IMR-90 (cell line): ENCODE data around the gene CLRN1. TPM values are rescaled to one million over a fixed set of nuclear protein-coding genes. Genes with fewer than 3 reads are reported as not detected.

Experiments
- ATAC-seq: fragments of 200-7000 bp; cut with Tn5 transposase; 2 replicates; pipeline ENCODE4 v1.9.1; 2020; ENCODE audit warnings: low read depth, mild to moderate bottlenecking, moderate library complexity
- BruUV-seq: library from RNA; stranded (reverse); fragments of 400-500 nt; replicated peaks from 2 replicates; lab custom pipeline; 2021; lab: Mats Ljungman, UMichigan
- CTCF ChIA-PET: fragments of 300-600 bp; formaldehyde crosslinking; extraction: SDS; loops from one replicate; lab custom pipeline; 2021; ENCODE audit warnings: antibody characterized with exemption; lab: Yijun Ruan, JAX
- POLR2A ChIA-PET: fragments of 300-600 bp; sonication (Branson Sonifier 250); formaldehyde crosslinking; loops from one replicate; lab custom pipeline; 2022; ENCODE audit warnings: antibody characterized with exemption; ENCODE audit not compliant: unreplicated experiment; lab: Charles Lee
- DNase-seq: peaks from one replicate; pipeline ENCODE4 v3.0.0; 2013
- H2AFZ ChIP-seq: replicated peaks from 2 replicates; pipeline ENCODE3; 2013; ENCODE audit warnings: low read length, mild to moderate bottlenecking; ENCODE audit not compliant: poor library complexity
- H2AK5ac ChIP-seq: 2 replicates; pipeline ENCODE4 v1.6.1; 2013; ENCODE audit warnings: low read depth, low read length, inconsistent platforms
- H2AK9ac ChIP-seq: replicated peaks from 2 replicates; pipeline ENCODE3; 2013; ENCODE audit warnings: mild to moderate bottlenecking, low read depth, low read length, moderate library complexity; ENCODE audit not compliant: poor library complexity
- H2BK120ac ChIP-seq: 2 replicates; pipeline ENCODE4 v1.6.1; 2013; ENCODE audit warnings: low read depth, low read length, inconsistent platforms
- H2BK15ac ChIP-seq: 3 replicates; pipeline ENCODE4 v1.6.1; 2013; ENCODE audit warnings: low read depth, low read length, inconsistent platforms
- H2BK20ac ChIP-seq: 2 replicates; pipeline ENCODE4 v1.6.1; 2013; ENCODE audit warnings: low read depth, mild to moderate bottlenecking, inconsistent platforms, low read length, moderate library complexity
- H2BK5ac ChIP-seq: 2 replicates; pipeline ENCODE4 v1.6.1; 2013; ENCODE audit warnings: mild to moderate bottlenecking, low read depth, low read length, inconsistent platforms; ENCODE audit not compliant: poor library complexity, severe bottlenecking
- H3K14ac ChIP-seq: replicated peaks from 2 replicates; pipeline ENCODE4 v1.6.1; 2013; ENCODE audit warnings: low read depth, low read length, inconsistent platforms
- H3K18ac ChIP-seq: 2 replicates; pipeline ENCODE4 v1.6.1; 2013; ENCODE audit warnings: low read depth, low read length, control low read depth
- H3K23ac ChIP-seq: 2 replicates; pipeline ENCODE4 v1.6.1; 2013; ENCODE audit warnings: low read depth, low read length, inconsistent platforms
- H3K27ac ChIP-seq: 2 replicates; pipeline ENCODE4 v1.5.1; 2013; ENCODE audit warnings: mild to moderate bottlenecking, control low read depth, low read length; ENCODE audit not compliant: insufficient read depth
- H3K27me3 ChIP-seq: 2 replicates; pipeline ENCODE4 v1.6.1; 2013; ENCODE audit warnings: low read length; ENCODE audit not compliant: control insufficient read depth, insufficient read depth
- H3K36me3 ChIP-seq: 2 replicates; pipeline ENCODE4 v1.6.1; 2013; ENCODE audit warnings: low read length, mixed read lengths; ENCODE audit not compliant: control insufficient read depth, insufficient read depth
- H3K4ac ChIP-seq: 2 replicates; pipeline ENCODE4 v1.6.1; 2013; ENCODE audit warnings: low read depth, low read length, inconsistent platforms
- H3K4me1 ChIP-seq: 2 replicates; pipeline ENCODE4 v1.6.1; 2013; ENCODE audit warnings: low read length, mixed read lengths; ENCODE audit not compliant: control insufficient read depth, insufficient read depth
- H3K4me2 ChIP-seq: 2 replicates; pipeline ENCODE4 v1.6.1; 2013; ENCODE audit warnings: low read depth, mild to moderate bottlenecking, control low read depth, low read length, moderate library complexity
- H3K4me3 ChIP-seq: 2 replicates; pipeline ENCODE4 v1.5.1; 2013; ENCODE audit warnings: low read depth, mild to moderate bottlenecking, control low read depth, low read length, moderate library complexity; ENCODE audit not compliant: insufficient read depth
- H3K56ac ChIP-seq: 2 replicates; pipeline ENCODE4 v1.6.1; 2013; ENCODE audit warnings: low read length, inconsistent platforms; ENCODE audit not compliant: insufficient read depth; ENCODE audit errors: extremely low read depth
- H3K79me1 ChIP-seq, 2 experiments: 2 replicates each; pipeline ENCODE4 v1.6.1; 2013; ENCODE audit warnings: low read length in 2 of 2, inconsistent platforms in 1 of 2, low read depth in 1 of 2
- H3K9ac ChIP-seq: 2 replicates; pipeline ENCODE4 v1.6.1; 2013; ENCODE audit warnings: low read depth, low read length, control low read depth
- H3K9me1 ChIP-seq: 2 replicates; pipeline ENCODE4 v1.6.1; 2013; ENCODE audit warnings: low read length, inconsistent platforms; ENCODE audit not compliant: insufficient read depth
- H3K9me3 ChIP-seq: 2 replicates; pipeline ENCODE4 v1.6.1; 2013; ENCODE audit warnings: low read length; ENCODE audit not compliant: control insufficient read depth, insufficient read depth
- H4K20me1 ChIP-seq: 2 replicates; pipeline ENCODE4 v1.6.1; 2013; ENCODE audit warnings: low read length, inconsistent platforms; ENCODE audit not compliant: insufficient read depth
- H4K5ac ChIP-seq: 2 replicates; pipeline ENCODE4 v1.6.1; 2013; ENCODE audit warnings: mild to moderate bottlenecking, low read depth, low read length, control low read depth
- H4K8ac ChIP-seq, 2 experiments: 2 replicates each; pipeline ENCODE4 v1.6.1; 2013; ENCODE audit warnings: low read depth in 2 of 2, low read length in 2 of 2, control low read depth in 1 of 2, inconsistent platforms in 1 of 2
- H4K91ac ChIP-seq: 2 replicates; pipeline ENCODE4 v1.6.1; 2013; ENCODE audit warnings: low read depth, low read length, inconsistent platforms; ENCODE audit not compliant: insufficient read depth
- BHLHE40 ChIP-seq: fragments of 150-350 bp; IDR thresholded peaks from 2 replicates; pipeline ENCODE4 v1.6.1; 2016; ENCODE audit warnings: mild to moderate bottlenecking, low read depth, low read length
- CTCF ChIP-seq: conservative IDR thresholded peaks from 2 replicates; pipeline ENCODE4 v1.5.1; 2012; ENCODE audit warnings: mild to moderate bottlenecking, low read depth, low read length, improper control_type of control experiment
- ELK1 ChIP-seq: fragments of 150-350 bp; IDR thresholded peaks from 2 replicates; pipeline ENCODE4 v1.6.1; 2016; ENCODE audit warnings: low read depth, mild to moderate bottlenecking, low read length, moderate library complexity, borderline replicate concordance
- MAZ ChIP-seq: IDR thresholded peaks from 2 replicates; pipeline ENCODE4 v1.6.1; 2012; ENCODE audit warnings: low read depth, mild to moderate bottlenecking, low read length, improper control_type of control experiment, moderate library complexity, borderline replicate concordance
- MXI1 ChIP-seq: IDR thresholded peaks from 2 replicates; pipeline ENCODE4 v1.6.1; 2012; ENCODE audit warnings: low read depth, mild to moderate bottlenecking, low read length, moderate library complexity, borderline replicate concordance
- POLR2A ChIP-seq: IDR thresholded peaks from 2 replicates; pipeline ENCODE4 v1.6.1; 2012; ENCODE audit warnings: mild to moderate bottlenecking, low read depth, low read length
- RAD21 ChIP-seq: IDR thresholded peaks from 2 replicates; pipeline ENCODE4 v1.6.1; 2012; ENCODE audit warnings: low read length, improper control_type of control experiment
- RCOR1 ChIP-seq: IDR thresholded peaks from 2 replicates; pipeline ENCODE4 v1.6.1; 2012; ENCODE audit warnings: mild to moderate bottlenecking, low read length, improper control_type of control experiment; ENCODE audit not compliant: insufficient replicate concordance
- RFX5 ChIP-seq: IDR thresholded peaks from 2 replicates; pipeline ENCODE4 v1.8.0; 2012; ENCODE audit warnings: low read depth, mild to moderate bottlenecking, low read length, moderate library complexity
- SMC3 ChIP-seq: fragments of 150-350 bp; IDR thresholded peaks from 2 replicates; pipeline ENCODE4 v1.6.1; 2016; ENCODE audit warnings: low read depth, mild to moderate bottlenecking, antibody characterized with exemption, low read length, moderate library complexity
- USF2 ChIP-seq: fragments of 150-350 bp; IDR thresholded peaks from 2 replicates; pipeline ENCODE4 v1.6.1; 2017; ENCODE audit warnings: mild to moderate bottlenecking, antibody characterized with exemption, low read length, low read depth
- WGBS, 2 experiments: methylation state at CpG; one replicate each; pipeline versions ENCODE4 v1.1.5 to v1.1.7; 2013; ENCODE audit warnings: missing lambda C conversion rate in 2 of 2; ENCODE audit not compliant: insufficient read length in 1 of 2; ENCODE audit errors: extremely low coverage in 2 of 2; 5-methylcytosine and 5-hydroxymethylcytosine counted together
- dilution Hi-C: fragments of 300-500 bp; cut with HindIII; formaldehyde crosslinking; loops from one replicate; pipeline ENCODE4 v1.14.3; 2018; ENCODE audit warnings: low sequenced_read_pairs; ENCODE audit not compliant: unreplicated experiment
- in situ Hi-C: fragments of 300-500 bp; cut with MboI; formaldehyde crosslinking; loops from 3 replicates; pipeline ENCODE4 v1.14.3; 2019; ENCODE audit warnings: low sequenced_read_pairs, inconsistent platforms, mixed read lengths
- intact Hi-C: fragments of 100-400 bp; cut with micrococcal nuclease; formaldehyde crosslinking; loops from 2 replicates; pipeline ENCODE4 v1.10.0; 2022
- polyA plus RNA-seq, 3 experiments: library from polyadenylated mRNA; depleted of rRNA; stranded (reverse); fragments of >200 nt; gene quantifications; 2 replicates each; pipeline ENCODE4 v1.2.3, GENCODE V29; 2012; ENCODE audit warnings: low replicate concordance in 1 of 3
- total RNA-seq: library from RNA; depleted of rRNA; stranded (reverse); fragments of >200 nt; gene quantifications from 2 replicates; pipeline ENCODE4 v1.2.3, GENCODE V29; 2012

The CLRN1 gene
- total and polyA plus RNA-seq, 2 of the 4 experiments (the other 2 are of a cell fraction), result not detected

- Histone ChIP-seq H3K14ac (no peak overlapping the region), H2BK120ac (no peak overlapping the region), H3K56ac (no peak overlapping the region), H2AK5ac (no peak overlapping the region), H3K4ac (no peak overlapping the region), H3K27ac (no peak overlapping the region), H3K36me3 (no peaks in the 10 kb centered on the region), H4K20me1 (no peaks in the 10 kb centered on the region), H3K27me3 (peaks cover 35% of the 10 kb centered on the region), H3K9ac (no peak overlapping the region), H4K5ac (no peak overlapping the region), H3K23ac (no peak overlapping the region), H2BK5ac (no peak overlapping the region), H2BK20ac (no peak overlapping the region), H4K91ac (no peak overlapping the region), H3K79me1 (no peaks in the 10 kb centered on the region), H3K9me3 (no peaks in the 10 kb centered on the region), H2AK9ac (no peak overlapping the region), H3K4me2 (no peak overlapping the region), H3K4me1 (no peaks in the 10 kb centered on the region), H3K18ac (no peak overlapping the region), H4K8ac (no peak overlapping the region), H3K4me3 (no peak overlapping the region), H2BK15ac (no peak overlapping the region), H2AFZ (no peak overlapping the region), H3K9me1 (no peaks in the 10 kb centered on the region)
- no peak for DNase-seq
- in situ Hi-C loops (no loop called here), dilution Hi-C loops (no loop called here), intact Hi-C loops (no loop called here)
- TF ChIP-seq MAZ, result no peak
- no peak for TF ChIP-seq RFX5
- no peak for TF ChIP-seq SMC3
- TF ChIP-seq ELK1, result no peak
- no peak for TF ChIP-seq RCOR1
- TF ChIP-seq MXI1, result no peak
- TF ChIP-seq BHLHE40, result no peak
- TF ChIP-seq POLR2A, result no peak
- TF ChIP-seq RAD21, result no peak
- TF ChIP-seq CTCF, result no peak
- no peak for TF ChIP-seq USF2
- CTCF ChIA-PET, result no interaction called here
- POLR2A ChIA-PET, result no interaction called here
- no peak for ATAC-seq
- WGBS, 2 experiments, result no CpG with 5 or more reads among the region's 2 CpGs
- BruUV-seq, result no TSS peak
Measured at GRCh38 chr3:150878996-150879575, 93.4 kb downstream of the CLRN1 start.
